Renal pelvis (tissue), 4 donors: ENCODE data around the gene CD58. TPM values are rescaled to one million over a fixed set of nuclear protein-coding genes. Genes with fewer than 3 reads are reported as not detected.

ENCODE experiments used
- DNase-seq: peaks from one replicate; pipeline ENCODE4 v3.0.0-alpha.2; 2013
- polyA plus RNA-seq, 3 donors: library from polyadenylated mRNA; unstranded; fragments of 120-200 nt; gene quantifications; one replicate each; pipeline ENCODE4 v1.2.1, GENCODE V29; 2013; ENCODE audit not compliant: insufficient read length in 3 of 3

Gene CD58
- polyA plus RNA-seq, 3 donors = 16.0 to 18.6 (median 17.5) TPM

DNA sequence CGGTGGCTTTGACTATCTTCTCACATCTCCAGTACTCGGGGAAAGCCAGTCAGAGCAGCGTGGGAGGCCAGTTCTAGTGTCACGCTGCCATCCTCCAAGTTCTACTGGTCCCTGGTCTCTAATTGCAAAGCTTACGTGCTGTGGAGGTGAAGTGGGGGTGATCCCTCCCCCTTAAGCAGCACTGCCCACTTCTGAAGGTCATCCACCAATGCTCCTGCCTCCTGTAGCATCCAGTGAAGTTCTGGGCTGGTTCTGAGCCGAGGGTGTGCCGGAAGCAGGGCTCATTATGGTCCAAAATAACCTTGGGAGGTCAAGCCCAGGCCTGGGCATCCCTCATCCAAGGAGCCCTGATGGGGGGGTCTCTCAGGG lies 95.0 kb downstream of the CD58 start:
- no peak for DNase-seq

DNA sequence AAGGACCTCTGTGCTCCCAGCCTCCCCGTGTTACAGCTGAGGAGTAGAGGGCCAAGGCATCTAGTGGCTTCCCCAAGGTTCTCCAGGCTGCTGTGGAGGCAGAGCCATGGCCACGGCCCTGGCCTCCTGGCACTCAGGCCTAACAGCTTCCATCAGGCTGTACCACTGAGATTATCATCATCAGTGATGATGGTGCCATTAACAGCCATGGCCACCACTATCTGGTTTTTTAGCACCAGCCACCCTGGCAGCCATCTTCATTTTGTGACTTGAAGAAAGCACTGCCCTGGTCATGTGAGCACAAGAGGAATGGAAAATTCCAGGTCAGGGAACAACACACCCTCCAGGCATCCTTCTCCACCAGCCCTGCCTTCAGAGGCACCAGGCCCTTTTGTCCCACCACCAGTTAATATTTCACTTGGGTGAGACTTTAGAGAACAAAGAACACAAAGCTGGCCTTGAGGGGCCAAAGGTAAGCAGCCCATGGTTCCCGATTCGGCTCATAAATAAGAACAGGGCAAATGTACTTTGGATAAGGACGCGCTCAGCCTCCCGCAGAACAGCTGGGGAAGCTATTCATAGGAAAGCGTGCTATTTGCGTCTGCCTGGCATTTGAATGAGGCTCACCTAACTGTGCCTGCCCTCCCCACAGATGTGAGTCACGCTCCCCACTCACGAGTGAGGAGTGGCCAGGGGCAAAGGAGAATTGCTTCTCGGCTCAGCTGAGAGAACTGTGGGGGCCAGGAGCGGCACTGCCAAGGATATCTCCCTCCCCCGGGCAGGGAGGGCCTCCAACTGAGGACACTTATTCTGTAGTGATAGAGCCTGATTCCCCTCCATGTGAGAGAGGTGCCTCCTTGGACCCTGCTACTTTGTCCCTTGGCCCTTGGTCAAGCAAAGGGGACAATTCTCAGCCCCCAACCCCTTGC lies 95.6 kb downstream of the CD58 start:
- DNase-seq = peak; percentile 60

GRCh38 chr1:116472431-116472961 lies 98.3 kb downstream of the CD58 start:
- no peak for DNase-seq

- no peak for DNase-seq
Observed at GRCh38 chr1:116471241-116471640, 99.6 kb downstream of the CD58 start.

GRCh38 chr1:116470671-116471070 lies 100.2 kb downstream of the CD58 start:
- DNase-seq = no peak

GRCh38 chr1:116466810-116467557 lies 103.8 kb downstream of the CD58 start:
- no peak for DNase-seq

- no peak for DNase-seq
Observed at GRCh38 chr1:116465845-116466685, 104.8 kb downstream of the CD58 start.

DNA sequence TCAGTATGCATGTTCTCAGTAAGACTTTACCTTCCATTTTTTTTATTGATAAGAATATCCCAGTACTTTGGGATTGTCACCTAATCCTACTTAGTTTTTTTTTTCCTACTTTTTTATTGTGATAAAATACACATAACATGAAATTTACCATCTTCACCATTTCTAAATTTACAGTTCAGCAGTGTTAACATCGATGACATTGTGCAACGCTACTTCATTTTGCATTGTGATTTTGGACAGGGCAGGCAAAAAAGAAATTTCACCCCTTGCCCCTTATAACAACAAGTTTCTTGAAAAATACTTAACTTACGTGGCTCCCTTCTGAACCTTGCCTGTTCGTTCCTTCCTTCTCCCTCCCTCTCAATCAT lies 105.4 kb downstream of the CD58 start:
- DNase-seq = no peak

Other genes with a start within 250 kb of the CD58 start
- gene ATP1A1, start 197.8 kb downstream of the CD58 start, polyA plus RNA-seq = 100 to 1,000 TPM; 758 to 858 (median 851) TPM
- gene IGSF3, start 96.7 kb upstream of the CD58 start, polyA plus RNA-seq = 10 to 100 TPM; 28.9 to 33.3 (median 29.7) TPM
- gene CD2, start 183.4 kb upstream of the CD58 start, polyA plus RNA-seq = under 1 TPM in 2 of 3 donors, not detected in 1; 0.14 to 0.36 TPM